ENCODE measurements around the gene BRIP1. TPM values are rescaled to one million over a fixed set of nuclear protein-coding genes. Genes with fewer than 3 reads are reported as not detected.

BRIP1 gene
- total RNA-seq, 1 donor: 6.2 TPM

DNA sequence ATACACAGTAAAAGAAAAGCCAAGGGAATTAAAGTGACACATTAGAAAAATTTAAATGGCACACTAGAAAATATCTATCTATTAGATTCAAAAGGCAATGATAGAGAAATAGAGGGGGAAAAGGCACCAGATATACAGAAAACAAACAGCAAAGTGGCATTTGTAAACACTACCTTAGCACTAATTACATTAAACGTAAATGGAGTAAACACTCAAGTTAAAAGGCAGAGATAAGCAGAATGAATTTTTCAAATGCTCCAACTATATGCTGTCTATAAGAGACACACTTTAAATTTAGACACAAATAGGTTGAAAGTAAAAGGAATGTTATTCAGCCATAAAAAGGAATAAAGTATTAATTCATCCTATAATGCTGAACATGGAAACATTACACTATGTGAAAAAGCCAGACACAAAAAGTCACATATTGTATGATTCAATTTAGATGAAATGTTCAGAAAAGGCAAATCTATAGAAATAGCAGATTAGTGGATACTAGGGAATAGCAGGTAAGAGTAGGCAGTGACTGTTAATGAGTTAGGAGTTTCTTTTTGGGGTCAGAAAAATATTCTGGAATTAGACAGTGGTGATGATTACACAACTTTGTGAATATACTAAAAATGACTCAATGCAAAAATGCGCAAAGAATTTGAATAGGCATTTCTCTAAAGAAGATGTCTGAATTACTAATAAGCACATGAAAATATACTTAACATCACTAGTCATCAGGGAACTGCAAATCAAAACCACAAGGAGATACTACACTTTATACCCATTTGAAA, 92.4 kb downstream of the BRIP1 start:
- Histone ChIP-seq H2AFZ (ENCODE audit: low read length) (no peak overlapping the region), H3K4me2 (ENCODE audit: insufficient read depth, low read length) (no peak overlapping the region), H3K9me3 (ENCODE audit: low read depth, low read length) (peaks cover 2% of the 10 kb centered on the region), H3K27ac (ENCODE audit: low read depth, low read length) (peak overlapping the region; percentile 15), H3K79me2 (ENCODE audit: insufficient read depth, low read length) (no peaks in the 10 kb centered on the region), H3K36me3 (ENCODE audit: insufficient read depth, low read length) (peaks cover 16% of the 10 kb centered on the region), H3K4me3 (ENCODE audit: insufficient read depth, low read length) (no peak overlapping the region), H3K4me1 (ENCODE audit: insufficient read depth, low read length) (peaks cover 15% of the 10 kb centered on the region), H3K27me3 (ENCODE audit: insufficient read depth, low read length) (no peaks in the 10 kb centered on the region), H4K20me1 (ENCODE audit: insufficient read depth, low read length) (no peaks in the 10 kb centered on the region)
- DNase-seq (ENCODE audit: insufficient read length, low spot score, missing footprints): no peak
- TF ChIP-seq, protein P1, sequence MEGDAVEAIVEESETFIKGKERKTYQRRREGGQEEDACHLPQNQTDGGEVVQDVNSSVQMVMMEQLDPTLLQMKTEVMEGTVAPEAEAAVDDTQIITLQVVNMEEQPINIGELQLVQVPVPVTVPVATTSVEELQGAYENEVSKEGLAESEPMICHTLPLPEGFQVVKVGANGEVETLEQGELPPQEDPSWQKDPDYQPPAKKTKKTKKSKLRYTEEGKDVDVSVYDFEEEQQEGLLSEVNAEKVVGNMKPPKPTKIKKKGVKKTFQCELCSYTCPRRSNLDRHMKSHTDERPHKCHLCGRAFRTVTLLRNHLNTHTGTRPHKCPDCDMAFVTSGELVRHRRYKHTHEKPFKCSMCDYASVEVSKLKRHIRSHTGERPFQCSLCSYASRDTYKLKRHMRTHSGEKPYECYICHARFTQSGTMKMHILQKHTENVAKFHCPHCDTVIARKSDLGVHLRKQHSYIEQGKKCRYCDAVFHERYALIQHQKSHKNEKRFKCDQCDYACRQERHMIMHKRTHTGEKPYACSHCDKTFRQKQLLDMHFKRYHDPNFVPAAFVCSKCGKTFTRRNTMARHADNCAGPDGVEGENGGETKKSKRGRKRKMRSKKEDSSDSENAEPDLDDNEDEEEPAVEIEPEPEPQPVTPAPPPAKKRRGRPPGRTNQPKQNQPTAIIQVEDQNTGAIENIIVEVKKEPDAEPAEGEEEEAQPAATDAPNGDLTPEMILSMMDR (IDR thresholded peaks at IDR 0.05; ENCODE audit: extremely low read depth, low read depth, low read length): no peak

DNA sequence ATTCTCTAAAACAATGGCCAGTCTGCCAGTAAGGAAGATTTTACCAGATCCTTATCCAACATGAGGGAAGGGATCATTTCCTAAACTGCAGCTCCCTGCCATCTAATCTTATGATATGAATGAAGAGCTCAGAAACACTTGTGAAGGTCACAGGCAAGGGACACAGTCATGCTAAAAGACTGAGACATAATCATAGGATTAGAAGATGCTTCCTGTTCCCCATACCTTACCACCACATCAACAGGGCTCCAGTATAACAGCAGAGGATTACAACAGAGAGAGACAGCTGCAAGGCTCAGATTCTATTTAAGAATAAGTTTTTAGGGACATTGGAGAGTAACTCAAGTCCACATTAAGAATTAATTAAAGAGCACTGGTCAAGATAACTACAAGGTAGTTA, 93.3 kb downstream of the BRIP1 start:
- Histone ChIP-seq H4K20me1 (ENCODE audit: insufficient read depth, low read length) (no peaks in the 10 kb centered on the region), H3K9me3 (ENCODE audit: low read depth, low read length) (peaks cover 2% of the 10 kb centered on the region), H3K27ac (ENCODE audit: low read depth, low read length) (peak overlapping the region; percentile 11), H3K27me3 (ENCODE audit: insufficient read depth, low read length) (no peaks in the 10 kb centered on the region), H2AFZ (ENCODE audit: low read length) (no peak overlapping the region), H3K4me2 (ENCODE audit: insufficient read depth, low read length) (no peak overlapping the region), H3K36me3 (ENCODE audit: insufficient read depth, low read length) (peaks cover 16% of the 10 kb centered on the region), H3K4me1 (ENCODE audit: insufficient read depth, low read length) (peaks cover 19% of the 10 kb centered on the region), H3K79me2 (ENCODE audit: insufficient read depth, low read length) (no peaks in the 10 kb centered on the region), H3K4me3 (ENCODE audit: insufficient read depth, low read length) (no peak overlapping the region)
- DNase-seq (ENCODE audit: insufficient read length, low spot score, missing footprints): no peak
- TF ChIP-seq, protein P1 (IDR thresholded peaks at IDR 0.05; ENCODE audit: extremely low read depth, low read depth, low read length): no peak

GRCh38 chr17:61768405-61768804, 94.9 kb downstream of the BRIP1 start:
- Histone ChIP-seq H2AFZ (ENCODE audit: low read length) (no peak overlapping the region), H3K4me3 (ENCODE audit: insufficient read depth, low read length) (no peak overlapping the region), H3K36me3 (ENCODE audit: insufficient read depth, low read length) (peaks cover 16% of the 10 kb centered on the region), H3K27me3 (ENCODE audit: insufficient read depth, low read length) (no peaks in the 10 kb centered on the region), H4K20me1 (ENCODE audit: insufficient read depth, low read length) (no peaks in the 10 kb centered on the region), H3K27ac (ENCODE audit: low read depth, low read length) (no peak overlapping the region), H3K4me1 (ENCODE audit: insufficient read depth, low read length) (peaks cover 19% of the 10 kb centered on the region), H3K79me2 (ENCODE audit: insufficient read depth, low read length) (no peaks in the 10 kb centered on the region), H3K4me2 (ENCODE audit: insufficient read depth, low read length) (no peak overlapping the region), H3K9me3 (ENCODE audit: low read depth, low read length) (peaks cover 2% of the 10 kb centered on the region)
- DNase-seq (ENCODE audit: insufficient read length, low spot score, missing footprints): no peak
- TF ChIP-seq, protein P1 (IDR thresholded peaks at IDR 0.05; ENCODE audit: extremely low read depth, low read depth, low read length): no peak

- Histone ChIP-seq H3K27ac (ENCODE audit: low read depth, low read length) (peak overlapping the region; percentile 47), H4K20me1 (ENCODE audit: insufficient read depth, low read length) (no peaks in the 10 kb centered on the region), H3K27me3 (ENCODE audit: insufficient read depth, low read length) (no peaks in the 10 kb centered on the region), H3K36me3 (ENCODE audit: insufficient read depth, low read length) (peaks cover 16% of the 10 kb centered on the region), H3K4me2 (ENCODE audit: insufficient read depth, low read length) (peak overlapping the region; percentile 51), H3K79me2 (ENCODE audit: insufficient read depth, low read length) (no peaks in the 10 kb centered on the region), H3K4me1 (ENCODE audit: insufficient read depth, low read length) (peaks cover 19% of the 10 kb centered on the region), H3K4me3 (ENCODE audit: insufficient read depth, low read length) (no peak overlapping the region), H2AFZ (ENCODE audit: low read length) (peak overlapping the region; percentile 27), H3K9me3 (ENCODE audit: low read depth, low read length) (peaks cover 2% of the 10 kb centered on the region)
- no peak for DNase-seq (ENCODE audit: insufficient read length, low spot score, missing footprints)
- TF ChIP-seq, protein P1 (IDR thresholded peaks at IDR 0.05; ENCODE audit: extremely low read depth, low read depth, low read length): no peak
Observed at GRCh38 chr17:61766520-61766919, 96.8 kb downstream of the BRIP1 start.
